G401.6 (cell line): ENCODE measurements around the gene OR2B3.
A peak's percentile ranks its signal among the peaks of the same experiment; 100 is the strongest.
"Not testable (repeated sequence)": the region's sequence is repeated elsewhere in the genome, so short reads cannot be mapped to it uniquely, and the experiment has no call there.

Experiments
- FAIRE-seq: peaks from 2 replicates; lab custom pipeline; 2012; peaks lifted over from hg19 to GRCh38; lab: Jason Lieb, UNC

OR2B3 gene

DNA sequence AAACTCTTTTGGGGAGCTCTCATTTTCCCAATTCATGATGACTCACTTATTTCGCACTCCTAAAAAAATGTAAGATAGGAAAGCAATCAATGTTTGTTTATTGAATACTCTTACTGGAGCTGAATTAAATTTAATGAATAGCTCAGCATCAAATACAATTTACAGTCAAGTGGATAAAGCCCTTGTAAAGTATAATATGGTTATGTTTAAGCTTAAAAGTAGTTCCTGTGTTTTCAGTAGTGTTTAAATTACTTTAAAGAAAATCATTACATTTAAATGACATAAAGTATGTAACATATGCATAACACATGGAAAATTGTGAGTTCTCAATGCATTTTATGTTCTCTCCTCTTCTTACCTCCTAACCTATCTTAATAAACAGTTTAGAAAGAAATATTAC, at the start of gene OR2B3:
Gene OR2B3 (minus strand): TSS at position 101 of the 400 bp plus-strand sequence. CDS start 65 bp downstream, at position 36.
- FAIRE-seq: peak; percentile 33

DNA sequence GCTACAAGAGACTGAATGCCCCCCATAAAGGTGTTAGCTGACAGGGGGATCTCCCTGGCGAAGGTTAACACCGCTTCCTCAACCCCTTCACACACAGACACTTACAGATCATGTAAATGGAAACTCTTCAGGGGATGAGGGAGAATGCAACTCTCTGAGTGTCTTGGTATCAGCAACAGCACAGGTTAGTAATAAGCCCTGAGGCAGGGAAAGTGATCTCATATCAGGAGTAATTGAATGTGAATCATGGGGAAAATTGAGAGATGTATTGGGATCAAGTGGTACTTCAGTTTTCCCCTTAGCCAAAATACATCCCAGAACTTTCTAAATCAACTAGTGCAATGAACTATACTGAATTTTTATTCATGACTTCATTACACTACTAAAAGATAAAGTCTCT, 44.6 kb upstream of the OR2B3 start:
- no peak for FAIRE-seq

DNA sequence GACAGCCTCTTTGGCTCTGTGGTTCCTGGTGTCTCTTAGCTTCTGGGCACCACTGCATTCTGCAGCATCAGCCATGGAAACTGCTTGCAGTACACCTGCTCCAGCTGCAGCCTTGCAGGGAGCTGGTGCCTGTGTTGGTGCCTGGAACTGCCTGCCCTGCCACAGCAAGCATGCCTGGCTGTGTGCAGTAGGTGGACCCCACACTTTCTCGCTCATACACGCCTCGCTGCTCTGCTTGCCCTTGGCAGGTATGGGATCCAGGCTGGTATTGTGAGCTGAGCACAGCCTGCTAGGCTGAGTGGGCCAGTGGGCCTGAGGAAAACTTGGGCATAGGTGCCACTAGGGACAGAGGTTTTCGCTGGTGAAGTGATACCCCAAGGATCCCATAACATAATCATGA, 43.5 kb upstream of the OR2B3 start:
- FAIRE-seq: no peak

GRCh38 chr6:29129326-29130012, 42.4 kb upstream of the OR2B3 start:
- FAIRE-seq: no peak

DNA sequence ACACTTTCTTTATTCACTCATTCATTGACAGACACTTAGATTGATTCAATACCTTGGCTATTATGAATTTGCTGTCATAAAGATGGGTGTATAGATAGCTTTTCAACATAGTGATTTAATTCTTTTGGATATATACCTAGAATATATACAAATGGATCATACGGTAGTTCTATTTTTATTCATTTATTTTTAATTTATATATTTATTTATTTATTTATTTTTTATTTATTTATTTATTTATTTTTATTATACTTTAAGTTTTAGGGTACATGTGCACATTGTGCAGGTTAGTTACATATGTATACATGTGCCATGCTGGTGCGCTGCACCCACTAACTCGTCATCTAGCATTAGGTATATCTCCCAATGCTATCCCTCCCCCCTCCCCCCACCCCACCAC, 27.9 kb upstream of the OR2B3 start:
- FAIRE-seq: not testable (repeated sequence)

GRCh38 chr6:29112135-29112534, 25.0 kb upstream of the OR2B3 start:
- no peak for FAIRE-seq

GRCh38 chr6:29107758-29108157, 20.6 kb upstream of the OR2B3 start, which contains the start of gene OR2J3:
Gene OR2J3 (plus strand): TSS chr6:29108058. CDS start chr6:29111891, 3,833 bp downstream.
- FAIRE-seq: no peak

DNA sequence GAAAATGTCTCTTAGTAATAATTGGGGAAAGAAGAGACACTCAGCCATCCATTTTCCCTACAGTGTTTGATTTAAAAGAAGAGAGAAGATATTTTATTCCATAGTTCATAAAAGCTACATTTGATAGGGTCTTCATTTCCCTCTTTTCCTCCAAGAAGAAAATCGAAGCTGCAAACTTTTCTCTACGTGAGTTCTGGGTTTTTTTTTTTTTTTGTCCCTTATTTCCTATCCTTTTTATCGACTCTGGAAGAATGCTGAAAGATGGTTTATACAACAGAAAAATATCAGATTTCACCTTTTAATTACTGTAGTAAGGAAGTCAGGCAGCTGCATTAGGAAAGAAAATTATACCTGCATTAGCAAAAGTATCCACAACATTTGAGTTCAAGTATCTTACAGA, 12.1 kb upstream of the OR2B3 start, which contains the start of gene OR2J1:
Gene OR2J1 (plus strand): TSS at position 301 of the 400 bp plus-strand sequence. CDS start 1,453 bp downstream, outside the sequence.
- no peak for FAIRE-seq

DNA sequence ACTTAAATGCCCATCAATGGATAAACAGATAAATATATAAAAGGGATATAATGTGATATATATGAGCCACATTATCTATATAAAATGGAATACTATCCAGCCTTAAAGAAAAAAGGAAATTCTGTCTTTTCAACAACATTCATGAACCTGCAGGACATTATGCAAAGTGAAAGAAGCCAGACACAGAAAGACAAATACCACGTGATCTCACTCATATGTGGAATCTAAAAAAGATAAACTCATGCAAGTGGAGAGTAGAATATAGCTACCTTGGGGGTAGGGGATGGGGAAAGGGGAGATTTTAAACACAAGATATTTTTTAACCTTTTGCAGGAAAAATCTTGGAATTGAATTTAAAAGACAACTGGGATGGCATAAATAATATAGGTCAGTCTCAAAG, 10.7 kb upstream of the OR2B3 start:
- no peak for FAIRE-seq

- FAIRE-seq: no peak
Measured at GRCh38 chr6:29092957-29093356, 5.8 kb upstream of the OR2B3 start.

DNA sequence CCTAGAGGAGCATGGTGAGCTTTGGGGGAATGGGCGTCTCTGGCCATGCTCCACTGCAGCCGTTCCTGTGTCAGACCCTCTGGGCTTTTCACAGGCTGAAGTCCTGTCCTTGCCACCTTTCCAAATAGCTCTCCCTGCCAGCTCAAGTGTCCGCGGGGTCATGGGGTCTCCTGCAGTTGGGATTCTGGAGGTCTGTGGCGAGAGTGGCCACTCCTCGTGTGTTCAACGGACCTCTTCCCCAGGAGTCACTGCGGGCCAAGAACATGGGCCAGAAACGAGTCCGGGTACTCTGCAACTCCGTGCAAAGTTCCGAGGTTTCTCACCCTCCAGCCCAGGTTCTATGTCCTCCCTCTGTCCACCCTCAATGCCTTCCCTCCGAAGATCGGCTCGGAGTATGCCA, 4.7 kb downstream of the OR2B3 start:
- FAIRE-seq: no peak

GRCh38 chr6:29081312-29081711, 5.8 kb downstream of the OR2B3 start:
- no peak for FAIRE-seq

GRCh38 chr6:29079203-29079602, 7.9 kb downstream of the OR2B3 start:
- peak; percentile 67 for FAIRE-seq

DNA sequence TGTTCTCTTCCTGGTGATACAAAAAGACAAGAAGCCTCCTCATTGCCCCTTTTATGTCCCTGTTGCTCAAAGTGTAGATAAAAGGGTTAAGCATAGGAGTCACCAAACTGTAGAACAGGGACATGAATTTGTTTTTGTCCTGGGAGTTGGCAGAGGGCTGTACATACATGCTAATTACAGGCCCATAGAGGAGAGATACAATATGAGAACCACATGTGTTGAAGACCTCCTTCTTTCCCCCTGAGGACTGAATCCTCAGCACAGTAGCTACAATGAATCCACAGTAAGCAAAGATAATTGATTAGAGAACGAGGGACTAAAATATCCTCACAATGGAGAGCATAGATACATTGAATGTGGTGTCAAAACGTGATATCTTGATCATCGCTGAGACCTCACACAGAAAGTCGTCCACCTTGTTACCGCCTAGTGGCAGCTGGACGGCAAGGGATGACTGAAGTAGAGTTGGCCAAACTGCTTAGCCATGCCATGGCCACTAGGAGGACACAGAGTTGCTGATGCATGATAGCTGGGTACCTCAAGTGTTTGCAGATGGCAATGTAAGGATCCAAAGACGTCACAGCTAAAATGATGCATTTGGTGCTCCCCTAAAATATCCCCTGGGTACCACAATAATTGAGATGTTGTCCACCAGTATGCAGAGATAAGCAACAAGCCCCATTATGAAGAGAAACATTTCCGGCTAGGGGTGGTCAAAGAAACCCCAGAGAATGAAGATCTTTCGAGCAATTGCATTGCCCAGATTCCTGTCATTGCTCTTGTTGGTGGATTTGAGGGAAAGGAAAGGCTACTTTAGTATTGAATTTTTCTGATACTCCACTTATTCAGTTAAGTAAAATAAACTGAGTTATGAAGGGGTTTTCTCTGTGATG, 15.0 kb downstream of the OR2B3 start:
- FAIRE-seq: no peak

GRCh38 chr6:29051680-29052079, 35.4 kb downstream of the OR2B3 start:
- FAIRE-seq: no peak

DNA sequence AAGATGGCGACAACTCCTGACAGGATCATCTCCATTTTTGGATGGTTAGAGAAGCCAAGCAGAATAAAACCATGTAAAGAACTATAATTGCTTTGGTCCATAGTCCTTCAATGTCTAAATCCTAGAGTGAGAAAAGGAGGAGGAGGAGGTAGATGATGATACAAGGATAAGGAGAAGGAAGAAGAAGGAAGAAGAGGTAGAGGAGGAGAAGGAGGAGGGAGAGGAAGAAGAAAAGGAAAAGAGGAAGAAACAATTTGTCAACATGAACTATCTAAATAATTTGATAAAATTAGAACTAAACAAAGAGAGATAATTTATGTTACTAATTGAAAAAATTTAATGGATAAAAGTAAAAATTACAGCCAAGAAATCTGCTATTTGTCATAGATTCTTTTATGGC, 42.0 kb downstream of the OR2B3 start, which contains the start of gene OR2W1:
Gene OR2W1 (minus strand): TSS at position 101 of the 400 bp plus-strand sequence. CDS start 0 bp downstream, at position 101.
- no peak for FAIRE-seq
